K562 (cell line): ENCODE measurements around the gene TRIM33. TPM values are rescaled to one million over a fixed set of nuclear protein-coding genes. Genes with fewer than 3 reads are reported as not detected.
A peak's percentile ranks its signal among the peaks of the same experiment; 100 is the strongest.

Experiments
- CHCHD3 ChIP-seq: fragments of 250-450 bp; sonication (Bioruptor Pico); IDR thresholded peaks from 2 replicates; pipeline ENCODE4 v2.1.2; 2022; ENCODE audit warnings: mild to moderate bottlenecking
- ELF2 ChIP-seq: fragments of 250-450 bp; sonication (Bioruptor Pico); IDR thresholded peaks from 2 replicates; pipeline ENCODE4 v1.5.0; 2021; ENCODE audit warnings: mild to moderate bottlenecking
- ILK ChIP-seq: fragments of 450-650 bp; IDR thresholded peaks from 2 replicates; pipeline ENCODE4 v1.6.1; 2016; ENCODE audit warnings: missing genetic modification characterization, low read depth, mild to moderate bottlenecking, missing compliant biosample characterization, moderate library complexity, borderline replicate concordance
- PYGO2 ChIP-seq: fragments of 450-650 bp; IDR thresholded peaks from 2 replicates; pipeline ENCODE4 v1.6.1; 2016; ENCODE audit warnings: mild to moderate bottlenecking, missing genetic modification characterization, moderate library complexity, missing compliant biosample characterization
- RFX1 ChIP-seq: fragments of 450-650 bp; IDR thresholded peaks from 2 replicates; pipeline ENCODE4 v1.6.1; 2016; ENCODE audit warnings: mild to moderate bottlenecking, moderate library complexity
- SMARCC2 ChIP-seq: fragments of 450-650 bp; IDR thresholded peaks from 2 replicates; pipeline ENCODE4 v1.6.1; 2017; ENCODE audit warnings: antibody characterized with exemption, moderate library complexity, mild to moderate bottlenecking, low read depth
- SRF ChIP-seq, 2 experiments: fragments of 250-450, 450-650 bp in 1 of 2; sonication (Bioruptor Pico) in 1 of 2; sonication (generic) in 1 of 2; formaldehyde crosslinking; IDR thresholded peaks; 2 replicates each; pipeline versions ENCODE4 v1.5.0 to v1.5.1; 2020 to 2022; ENCODE audit warnings: mild to moderate bottlenecking in 1 of 2, missing genetic modification reagents in 1 of 2
- ZC3H4 ChIP-seq: sonication (generic); formaldehyde crosslinking; IDR thresholded peaks from 2 replicates; pipeline ENCODE4 v1.9.0; 2021; ENCODE audit warnings: missing genetic modification reagents, borderline replicate concordance
- polyA plus RNA-seq, 8 experiments: library from polyadenylated mRNA; depleted of rRNA in 4 of 8; stranded (reverse) in 5 of 8; unstranded in 3 of 8; fragments of >200 nt; fragmentation: Nextera tagmentation in 2 of 8; fragmentation: Illumina TruSeq in 1 of 8; extraction: Ambion mirVana in 2 of 8; extraction: Trizol in 1 of 8; gene quantifications; 2 replicates each; pipeline versions ENCODE4 v1.2.1 to v1.2.3, GENCODE V29; 2011 to 2014; ENCODE audit warnings: inconsistent platforms in 1 of 8, missing spikeins in 1 of 8
- total RNA-seq, 7 experiments: library from RNA; depleted of rRNA in 6 of 7; stranded (reverse); fragments of >200 nt in 6 of 7; fragmentation: Illumina TruSeq in 2 of 7; extraction: Trizol in 2 of 7; gene quantifications; 2 replicates each; pipeline versions ENCODE4 v1.2.1 to v1.2.3, GENCODE V29; 2011 to 2021; ENCODE audit warnings: low replicate concordance in 1 of 7
- TF ChIP-seq, protein P1 (sequence below): fragments of 250-450 bp; sonication (Bioruptor Pico); IDR thresholded peaks from 2 replicates; pipeline ENCODE4 v1.8.0; 2021; ENCODE audit warnings: moderate library complexity, mild to moderate bottlenecking, inconsistent platforms
- TF ChIP-seq, protein P2 (sequence below): fragments of 250-450 bp; sonication (Bioruptor Pico); IDR thresholded peaks from 2 replicates; pipeline ENCODE4 v1.4.0; 2020; ENCODE audit warnings: mild to moderate bottlenecking, moderate library complexity
- TF ChIP-seq, protein P3 (sequence below): fragments of 250-450 bp; sonication (Bioruptor Pico); IDR thresholded peaks from 2 replicates; pipeline ENCODE4 v1.4.0; 2020
- TF ChIP-seq, protein P4 (sequence below): fragments of 250-450 bp; sonication (Bioruptor Pico); IDR thresholded peaks from 2 replicates; pipeline ENCODE4 v1.9.0; 2021; ENCODE audit warnings: mild to moderate bottlenecking, inconsistent platforms
- TF ChIP-seq, protein P5 (sequence below): IDR thresholded peaks from 2 replicates; pipeline ENCODE4 v1.6.1; 2016; ENCODE audit warnings: missing genetic modification characterization, missing compliant biosample characterization
- TF ChIP-seq, protein P6 (sequence below): fragments of 450-650 bp; IDR thresholded peaks from 2 replicates; pipeline ENCODE4 v1.6.1; 2014; ENCODE audit warnings: low read depth, mild to moderate bottlenecking, moderate library complexity, borderline replicate concordance

Gene TRIM33
- total and polyA plus RNA-seq, 9 of the 15 experiments (the other 6 are each of a cell fraction or from before 2014, with no cell fraction given) = 9.3 to 58.4 (median 40.2) TPM

DNA sequence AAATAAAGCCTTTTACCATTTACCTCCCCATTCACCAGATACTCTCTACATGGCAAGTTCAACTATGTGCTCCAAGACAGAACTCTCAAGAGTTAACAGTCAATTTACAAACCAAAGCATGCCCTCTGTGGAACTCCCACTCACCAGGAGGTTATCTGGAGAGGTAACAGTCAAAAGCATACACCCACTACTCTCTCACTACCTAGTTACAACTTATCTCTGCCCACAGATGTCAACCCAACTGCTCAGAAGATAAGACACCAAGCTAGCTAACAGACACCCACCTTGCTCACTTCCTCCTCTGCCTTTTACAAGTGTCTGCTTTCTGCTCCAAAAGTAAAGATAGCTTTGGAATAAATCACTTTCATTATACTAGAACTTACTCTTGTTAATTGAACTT lies 131.0 kb downstream of the TRIM33 start (continued):
- TF ChIP-seq, protein P1, sequence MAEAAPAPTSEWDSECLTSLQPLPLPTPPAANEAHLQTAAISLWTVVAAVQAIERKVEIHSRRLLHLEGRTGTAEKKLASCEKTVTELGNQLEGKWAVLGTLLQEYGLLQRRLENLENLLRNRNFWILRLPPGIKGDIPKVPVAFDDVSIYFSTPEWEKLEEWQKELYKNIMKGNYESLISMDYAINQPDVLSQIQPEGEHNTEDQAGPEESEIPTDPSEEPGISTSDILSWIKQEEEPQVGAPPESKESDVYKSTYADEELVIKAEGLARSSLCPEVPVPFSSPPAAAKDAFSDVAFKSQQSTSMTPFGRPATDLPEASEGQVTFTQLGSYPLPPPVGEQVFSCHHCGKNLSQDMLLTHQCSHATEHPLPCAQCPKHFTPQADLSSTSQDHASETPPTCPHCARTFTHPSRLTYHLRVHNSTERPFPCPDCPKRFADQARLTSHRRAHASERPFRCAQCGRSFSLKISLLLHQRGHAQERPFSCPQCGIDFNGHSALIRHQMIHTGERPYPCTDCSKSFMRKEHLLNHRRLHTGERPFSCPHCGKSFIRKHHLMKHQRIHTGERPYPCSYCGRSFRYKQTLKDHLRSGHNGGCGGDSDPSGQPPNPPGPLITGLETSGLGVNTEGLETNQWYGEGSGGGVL (CRISPR knock-in tag) = no peak
- TF ChIP-seq SMARCC2 = peak; percentile 99
- TF ChIP-seq RFX1 = peak; percentile 42; the same call in 1 of the 2 replicates
- no peak for TF ChIP-seq SRF (CRISPR knock-in tag; IDR thresholded peaks at IDR 0.05)
- no peak for TF ChIP-seq CHCHD3 (CRISPR knock-in tag)
- TF ChIP-seq, protein P2, sequence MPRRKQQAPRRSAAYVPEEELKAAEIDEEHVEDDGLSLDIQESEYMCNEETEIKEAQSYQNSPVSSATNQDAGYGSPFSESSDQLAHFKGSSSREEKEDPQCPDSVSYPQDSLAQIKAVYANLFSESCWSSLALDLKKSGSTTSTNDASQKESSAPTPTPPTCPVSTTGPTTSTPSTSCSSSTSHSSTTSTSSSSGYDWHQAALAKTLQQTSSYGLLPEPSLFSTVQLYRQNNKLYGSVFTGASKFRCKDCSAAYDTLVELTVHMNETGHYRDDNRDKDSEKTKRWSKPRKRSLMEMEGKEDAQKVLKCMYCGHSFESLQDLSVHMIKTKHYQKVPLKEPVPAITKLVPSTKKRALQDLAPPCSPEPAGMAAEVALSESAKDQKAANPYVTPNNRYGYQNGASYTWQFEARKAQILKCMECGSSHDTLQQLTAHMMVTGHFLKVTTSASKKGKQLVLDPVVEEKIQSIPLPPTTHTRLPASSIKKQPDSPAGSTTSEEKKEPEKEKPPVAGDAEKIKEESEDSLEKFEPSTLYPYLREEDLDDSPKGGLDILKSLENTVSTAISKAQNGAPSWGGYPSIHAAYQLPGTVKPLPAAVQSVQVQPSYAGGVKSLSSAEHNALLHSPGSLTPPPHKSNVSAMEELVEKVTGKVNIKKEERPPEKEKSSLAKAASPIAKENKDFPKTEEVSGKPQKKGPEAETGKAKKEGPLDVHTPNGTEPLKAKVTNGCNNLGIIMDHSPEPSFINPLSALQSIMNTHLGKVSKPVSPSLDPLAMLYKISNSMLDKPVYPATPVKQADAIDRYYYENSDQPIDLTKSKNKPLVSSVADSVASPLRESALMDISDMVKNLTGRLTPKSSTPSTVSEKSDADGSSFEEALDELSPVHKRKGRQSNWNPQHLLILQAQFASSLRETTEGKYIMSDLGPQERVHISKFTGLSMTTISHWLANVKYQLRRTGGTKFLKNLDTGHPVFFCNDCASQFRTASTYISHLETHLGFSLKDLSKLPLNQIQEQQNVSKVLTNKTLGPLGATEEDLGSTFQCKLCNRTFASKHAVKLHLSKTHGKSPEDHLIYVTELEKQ (CRISPR knock-in tag) = 0 out of 2 replicates have a peak, but pooled peaks have one; percentile 38
- TF ChIP-seq, protein P3, sequence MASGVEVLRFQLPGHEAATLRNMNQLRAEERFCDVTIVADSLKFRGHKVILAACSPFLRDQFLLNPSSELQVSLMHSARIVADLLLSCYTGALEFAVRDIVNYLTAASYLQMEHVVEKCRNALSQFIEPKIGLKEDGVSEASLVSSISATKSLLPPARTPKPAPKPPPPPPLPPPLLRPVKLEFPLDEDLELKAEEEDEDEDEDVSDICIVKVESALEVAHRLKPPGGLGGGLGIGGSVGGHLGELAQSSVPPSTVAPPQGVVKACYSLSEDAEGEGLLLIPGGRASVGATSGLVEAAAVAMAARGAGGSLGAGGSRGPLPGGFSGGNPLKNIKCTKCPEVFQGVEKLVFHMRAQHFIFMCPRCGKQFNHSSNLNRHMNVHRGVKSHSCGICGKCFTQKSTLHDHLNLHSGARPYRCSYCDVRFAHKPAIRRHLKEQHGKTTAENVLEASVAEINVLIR (CRISPR knock-in tag) = peak; percentile 32; the same call in 1 of the 2 replicates
- peak; percentile 93 for TF ChIP-seq PYGO2 (tag)
- TF ChIP-seq, protein P4, sequence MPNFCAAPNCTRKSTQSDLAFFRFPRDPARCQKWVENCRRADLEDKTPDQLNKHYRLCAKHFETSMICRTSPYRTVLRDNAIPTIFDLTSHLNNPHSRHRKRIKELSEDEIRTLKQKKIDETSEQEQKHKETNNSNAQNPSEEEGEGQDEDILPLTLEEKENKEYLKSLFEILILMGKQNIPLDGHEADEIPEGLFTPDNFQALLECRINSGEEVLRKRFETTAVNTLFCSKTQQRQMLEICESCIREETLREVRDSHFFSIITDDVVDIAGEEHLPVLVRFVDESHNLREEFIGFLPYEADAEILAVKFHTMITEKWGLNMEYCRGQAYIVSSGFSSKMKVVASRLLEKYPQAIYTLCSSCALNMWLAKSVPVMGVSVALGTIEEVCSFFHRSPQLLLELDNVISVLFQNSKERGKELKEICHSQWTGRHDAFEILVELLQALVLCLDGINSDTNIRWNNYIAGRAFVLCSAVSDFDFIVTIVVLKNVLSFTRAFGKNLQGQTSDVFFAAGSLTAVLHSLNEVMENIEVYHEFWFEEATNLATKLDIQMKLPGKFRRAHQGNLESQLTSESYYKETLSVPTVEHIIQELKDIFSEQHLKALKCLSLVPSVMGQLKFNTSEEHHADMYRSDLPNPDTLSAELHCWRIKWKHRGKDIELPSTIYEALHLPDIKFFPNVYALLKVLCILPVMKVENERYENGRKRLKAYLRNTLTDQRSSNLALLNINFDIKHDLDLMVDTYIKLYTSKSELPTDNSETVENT (CRISPR knock-in tag) = no peak
- TF ChIP-seq, protein P5, sequence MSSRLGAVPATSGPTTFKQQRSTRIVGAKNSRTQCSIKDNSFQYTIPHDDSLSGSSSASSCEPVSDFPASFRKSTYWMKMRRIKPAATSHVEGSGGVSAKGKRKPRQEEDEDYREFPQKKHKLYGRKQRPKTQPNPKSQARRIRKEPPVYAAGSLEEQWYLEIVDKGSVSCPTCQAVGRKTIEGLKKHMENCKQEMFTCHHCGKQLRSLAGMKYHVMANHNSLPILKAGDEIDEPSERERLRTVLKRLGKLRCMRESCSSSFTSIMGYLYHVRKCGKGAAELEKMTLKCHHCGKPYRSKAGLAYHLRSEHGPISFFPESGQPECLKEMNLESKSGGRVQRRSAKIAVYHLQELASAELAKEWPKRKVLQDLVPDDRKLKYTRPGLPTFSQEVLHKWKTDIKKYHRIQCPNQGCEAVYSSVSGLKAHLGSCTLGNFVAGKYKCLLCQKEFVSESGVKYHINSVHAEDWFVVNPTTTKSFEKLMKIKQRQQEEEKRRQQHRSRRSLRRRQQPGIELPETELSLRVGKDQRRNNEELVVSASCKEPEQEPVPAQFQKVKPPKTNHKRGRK (tag) = no peak
- TF ChIP-seq ZC3H4 (CRISPR knock-in tag) = no peak
- TF ChIP-seq, protein P6, sequence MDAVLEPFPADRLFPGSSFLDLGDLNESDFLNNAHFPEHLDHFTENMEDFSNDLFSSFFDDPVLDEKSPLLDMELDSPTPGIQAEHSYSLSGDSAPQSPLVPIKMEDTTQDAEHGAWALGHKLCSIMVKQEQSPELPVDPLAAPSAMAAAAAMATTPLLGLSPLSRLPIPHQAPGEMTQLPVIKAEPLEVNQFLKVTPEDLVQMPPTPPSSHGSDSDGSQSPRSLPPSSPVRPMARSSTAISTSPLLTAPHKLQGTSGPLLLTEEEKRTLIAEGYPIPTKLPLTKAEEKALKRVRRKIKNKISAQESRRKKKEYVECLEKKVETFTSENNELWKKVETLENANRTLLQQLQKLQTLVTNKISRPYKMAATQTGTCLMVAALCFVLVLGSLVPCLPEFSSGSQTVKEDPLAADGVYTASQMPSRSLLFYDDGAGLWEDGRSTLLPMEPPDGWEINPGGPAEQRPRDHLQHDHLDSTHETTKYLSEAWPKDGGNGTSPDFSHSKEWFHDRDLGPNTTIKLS = no peak
- no peak for TF ChIP-seq ILK (tag)
- TF ChIP-seq ELF2 (CRISPR knock-in tag) = no peak; the same call in 1 of the 2 replicates
